Subcutaneous adipose tissue (tissue), 4 donors: Measurements from ENCODE around the gene JAK3. TPM values are rescaled to one million over a fixed set of nuclear protein-coding genes. Genes with fewer than 3 reads are reported as not detected.

Source experiments
- CTCF ChIP-seq: fragments of 450-650 bp; IDR thresholded peaks from one replicate; pipeline ENCODE4 v1.5.1; 2016; ENCODE audit warnings: low read depth, mild to moderate bottlenecking, control low read depth, antibody characterized with exemption, moderate library complexity
- total RNA-seq, 4 donors: library from RNA; depleted of rRNA; stranded (reverse); fragments of >200 nt; gene quantifications; one replicate each; pipeline ENCODE4 v1.1.0, GENCODE V29; 2016

The JAK3 gene
- total RNA-seq, 4 donors from 2014 or later, result 2.3 to 5.1 (median 3.9) TPM

DNA sequence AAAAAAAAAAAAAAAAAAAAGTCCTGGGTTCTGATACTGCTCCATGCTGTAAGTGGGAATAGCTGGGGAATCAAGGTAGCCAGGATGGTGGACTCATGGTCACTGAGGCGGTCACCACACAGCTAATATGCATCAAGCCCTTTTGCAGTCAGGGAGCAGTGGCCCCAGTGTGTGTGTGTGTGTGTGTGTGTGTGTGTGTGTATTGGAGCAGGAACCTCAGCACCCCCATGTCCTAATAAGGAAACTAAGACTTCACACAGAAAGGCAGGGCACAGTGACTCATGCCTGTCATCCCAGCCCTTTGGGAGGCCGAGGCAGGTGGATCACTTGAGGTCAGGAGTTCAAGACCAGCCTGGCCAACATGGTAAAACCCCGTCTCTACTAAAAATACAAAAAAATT is 40.8 kb downstream of the JAK3 start:
- TF ChIP-seq CTCF, result no peak

GRCh38 chr19:17805427-17805826 is 42.4 kb downstream of the JAK3 start:
- no peak for TF ChIP-seq CTCF

DNA sequence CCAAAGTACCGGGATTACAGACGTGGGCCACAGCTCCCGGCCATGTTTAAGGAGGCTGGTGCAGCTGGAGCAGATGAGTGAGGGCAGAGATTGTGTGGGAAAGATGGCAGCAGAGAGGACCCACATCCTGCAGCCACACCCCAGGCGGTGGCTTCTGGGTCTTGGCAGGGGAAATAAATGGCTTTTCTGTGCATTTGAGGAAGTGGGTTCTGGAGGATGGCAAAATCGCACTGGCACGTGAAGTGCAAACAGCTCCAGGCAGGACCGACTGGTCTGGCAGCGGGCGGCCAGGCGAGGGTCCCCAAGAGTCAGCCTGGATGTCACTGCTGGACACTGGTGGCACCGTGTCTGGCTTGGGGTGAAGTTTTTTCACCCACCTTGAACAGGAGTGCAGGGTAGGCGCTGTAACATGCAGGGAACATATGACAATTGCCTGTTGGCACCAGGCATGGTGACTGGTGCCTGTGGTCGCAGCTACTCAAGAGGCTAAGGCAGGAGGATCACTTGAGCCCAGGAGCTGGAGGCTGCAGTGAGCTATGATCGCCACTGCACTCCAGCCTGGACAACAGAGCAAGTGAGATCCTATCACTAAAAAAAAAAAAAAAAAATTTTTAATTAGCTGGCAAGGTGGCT is 44.4 kb downstream of the JAK3 start:
- TF ChIP-seq CTCF, result no peak

DNA sequence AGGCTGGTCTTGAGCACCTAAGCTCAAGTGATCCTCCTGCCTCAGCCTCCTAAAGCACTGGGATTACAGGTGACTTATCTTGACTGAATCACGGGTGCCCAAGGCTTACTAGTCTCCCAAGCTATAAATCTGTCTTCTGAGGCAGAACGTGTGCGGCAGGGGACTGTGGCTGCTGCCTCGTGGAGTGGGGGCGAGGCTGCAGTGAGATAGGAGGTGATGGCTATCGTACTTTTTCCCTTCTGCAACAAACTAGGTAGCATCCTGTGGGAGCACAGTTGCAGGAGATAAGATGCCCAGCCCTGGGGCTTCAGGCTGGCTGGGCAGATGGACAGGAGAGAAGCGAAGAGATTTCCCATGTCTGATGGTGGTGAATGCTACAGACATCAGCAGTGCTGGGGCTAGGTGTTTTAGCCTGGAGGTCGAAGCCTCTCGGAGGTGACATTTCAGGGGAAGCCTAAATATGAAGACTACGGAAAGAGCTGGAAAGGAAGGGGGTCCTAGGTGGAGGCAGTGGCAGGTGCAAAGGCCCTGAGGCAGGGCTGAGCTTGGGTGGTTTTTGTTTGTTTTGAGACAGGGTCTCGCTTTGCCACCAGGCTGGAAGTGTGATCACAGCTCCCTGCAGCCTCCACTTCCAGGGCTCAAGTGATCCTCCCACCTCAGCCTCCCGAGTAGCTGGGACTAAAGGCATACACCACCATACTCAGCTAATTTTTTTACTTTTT is 45.5 kb downstream of the JAK3 start:
- TF ChIP-seq CTCF, result no peak

DNA sequence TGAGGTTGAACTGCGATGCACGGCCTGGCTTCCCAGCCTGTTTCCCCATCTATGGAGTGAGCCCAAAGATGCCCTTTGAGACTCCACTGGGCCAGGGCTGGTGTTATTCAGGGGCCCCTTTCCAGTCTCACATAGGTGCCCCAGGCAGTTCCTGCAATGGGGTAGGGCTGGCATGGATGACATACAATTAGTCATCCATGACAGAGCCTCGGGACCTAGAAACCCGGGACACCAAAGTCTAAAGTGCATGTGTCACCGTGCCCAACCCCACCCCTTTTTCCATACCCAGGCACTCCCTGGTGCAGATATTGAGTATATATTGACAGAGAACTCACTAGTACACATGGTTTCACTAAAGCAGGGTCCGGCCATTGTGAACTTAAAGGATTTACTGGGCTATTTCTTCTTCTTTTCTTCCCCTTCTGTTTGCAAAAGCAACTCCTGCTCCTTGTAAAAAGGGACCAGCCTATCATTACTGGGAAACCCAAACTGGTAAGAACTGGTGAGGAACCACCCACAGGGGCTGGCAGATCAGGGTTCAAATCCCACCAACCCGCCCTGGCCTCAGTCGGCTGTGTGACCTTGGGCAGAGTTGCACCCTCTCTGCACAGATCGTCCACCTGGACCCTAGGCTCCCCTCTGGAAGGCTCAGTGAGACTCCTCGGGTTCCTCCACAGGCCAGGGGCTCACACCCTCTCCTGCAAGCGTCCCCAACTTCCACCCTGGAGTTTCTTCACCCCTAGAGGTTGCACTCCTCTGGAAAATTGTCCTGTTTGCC is 50.2 kb downstream of the JAK3 start:
- TF ChIP-seq CTCF, result no peak

- TF ChIP-seq CTCF, result no peak
These were observed 50.9 kb downstream of the JAK3 start for GRCh38 chr19:17796838-17797423.
